ENCODE results near the gene PFN3.

The PFN3 gene

GRCh38 chr5:177363565-177363964 lies 36.9 kb downstream of the PFN3 start:
- no peak for TF ChIP-seq USF1 (IDR thresholded peaks at IDR 0.05)
- TF ChIP-seq EGR1 (IDR thresholded peaks at IDR 0.05) = no peak

- TF ChIP-seq RAD21 (IDR thresholded peaks at IDR 0.05; ENCODE audit: low read depth) = no peak
- no peak for TF ChIP-seq CREB1 (IDR thresholded peaks at IDR 0.05; ENCODE audit: low read depth)
- peak; percentile 42 for TF ChIP-seq MAX (IDR thresholded peaks at IDR 0.05)
- peak; percentile 31 for TF ChIP-seq TAF1 (IDR thresholded peaks at IDR 0.05; ENCODE audit: low read depth)
- TF ChIP-seq TCF12 (IDR thresholded peaks at IDR 0.05; ENCODE audit: low read depth) = no peak
- TF ChIP-seq USF1 (IDR thresholded peaks at IDR 0.05) = no peak
- no peak for TF ChIP-seq REST (IDR thresholded peaks at IDR 0.05; ENCODE audit: low read depth)
- no peak for TF ChIP-seq CEBPB (IDR thresholded peaks at IDR 0.05)
- TF ChIP-seq EGR1 (IDR thresholded peaks at IDR 0.05) = no peak
- no peak for TF ChIP-seq TEAD4 (IDR thresholded peaks at IDR 0.05)
- TF ChIP-seq FOXM1 (IDR thresholded peaks at IDR 0.05; ENCODE audit: borderline replicate concordance, low read depth) = no peak
These were observed 37.6 kb downstream of the PFN3 start for GRCh38 chr5:177362610-177363507.

GRCh38 chr5:177362292-177362609 lies 38.2 kb downstream of the PFN3 start:
- TF ChIP-seq REST (IDR thresholded peaks at IDR 0.05; ENCODE audit: low read depth) (no peak), EGR1 (IDR thresholded peaks at IDR 0.05) (no peak), RAD21 (IDR thresholded peaks at IDR 0.05; ENCODE audit: low read depth) (no peak), CREB1 (IDR thresholded peaks at IDR 0.05; ENCODE audit: low read depth) (no peak), CEBPB (IDR thresholded peaks at IDR 0.05) (no peak), TEAD4 (IDR thresholded peaks at IDR 0.05) (no peak), USF1 (IDR thresholded peaks at IDR 0.05) (no peak), NFIC (IDR thresholded peaks at IDR 0.05) (no peak), TCF12 (IDR thresholded peaks at IDR 0.05; ENCODE audit: low read depth) (no peak), MAX (IDR thresholded peaks at IDR 0.05) (no peak)

- TF ChIP-seq NFIC (IDR thresholded peaks at IDR 0.05) = no peak
- TF ChIP-seq REST (IDR thresholded peaks at IDR 0.05; ENCODE audit: low read depth) = no peak
- TF ChIP-seq TEAD4 (IDR thresholded peaks at IDR 0.05) = no peak
- no peak for TF ChIP-seq ZBTB7A (IDR thresholded peaks at IDR 0.05; ENCODE audit: low read depth)
- no peak for TF ChIP-seq EP300 (IDR thresholded peaks at IDR 0.05; ENCODE audit: borderline replicate concordance)
- TF ChIP-seq TCF12 (IDR thresholded peaks at IDR 0.05; ENCODE audit: low read depth) = no peak
- TF ChIP-seq FOXM1 (IDR thresholded peaks at IDR 0.05; ENCODE audit: borderline replicate concordance, low read depth) = no peak
- no peak for TF ChIP-seq RAD21 (IDR thresholded peaks at IDR 0.05; ENCODE audit: low read depth)
- TF ChIP-seq MAX (IDR thresholded peaks at IDR 0.05) = no peak
These were observed 38.8 kb downstream of the PFN3 start for GRCh38 chr5:177361418-177362291.
